AG04450 (cell line): ENCODE results near the gene FBLN7. TPM values are rescaled to one million over a fixed set of nuclear protein-coding genes. Genes with fewer than 3 reads are reported as not detected.
A peak's percentile ranks its signal among the peaks of the same experiment; 100 is the strongest.

Source experiments
- CTCF ChIA-PET: fragments of 300-600, 350-600 bp; formaldehyde crosslinking; extraction: SDS; loops from one replicate; lab custom pipeline; 2022; ENCODE audit warnings: antibody characterized with exemption, inconsistent platforms; lab: Charles Lee
- POLR2A ChIA-PET: fragments of 350-600 bp; formaldehyde crosslinking; extraction: SDS; loops from one replicate; lab custom pipeline; 2021; ENCODE audit warnings: antibody characterized with exemption, inconsistent platforms; lab: Yijun Ruan, JAX
- DNase-seq: peaks from one replicate; pipeline ENCODE4 v3.0.0-alpha.2; 2011; ENCODE audit warnings: low read depth, low spot score
- H3K27ac ChIP-seq: one replicate; pipeline ENCODE4 v1.5.1; 2012; ENCODE audit warnings: low read depth, low read length, control low read depth
- H3K27me3 ChIP-seq: one replicate; pipeline ENCODE4 v1.6.0; 2012; ENCODE audit warnings: low read length; ENCODE audit not compliant: control insufficient read depth, insufficient read depth
- H3K4me3 ChIP-seq: 2 replicates; pipeline ENCODE4 v1.5.1; 2011; ENCODE audit warnings: mild to moderate bottlenecking, low read depth, low read length, control low read depth
- H3K9me3 ChIP-seq: 2 replicates; pipeline ENCODE4 v1.5.1; 2012; ENCODE audit warnings: low read length; ENCODE audit not compliant: control insufficient read depth, insufficient read depth
- polyA plus RNA-seq: library from polyadenylated mRNA; depleted of rRNA; stranded (reverse); fragments of >200 nt; gene quantifications from 2 replicates; pipeline ENCODE4 v1.2.3, GENCODE V29; 2011
- TF ChIP-seq, protein P1 (sequence below): IDR thresholded peaks from 2 replicates; pipeline ENCODE4 v1.5.1; 2011; ENCODE audit warnings: low read depth, low read length, control low read depth, inconsistent platforms

Gene FBLN7
- polyA plus RNA-seq, 1 experiment = 0.22 TPM

DNA sequence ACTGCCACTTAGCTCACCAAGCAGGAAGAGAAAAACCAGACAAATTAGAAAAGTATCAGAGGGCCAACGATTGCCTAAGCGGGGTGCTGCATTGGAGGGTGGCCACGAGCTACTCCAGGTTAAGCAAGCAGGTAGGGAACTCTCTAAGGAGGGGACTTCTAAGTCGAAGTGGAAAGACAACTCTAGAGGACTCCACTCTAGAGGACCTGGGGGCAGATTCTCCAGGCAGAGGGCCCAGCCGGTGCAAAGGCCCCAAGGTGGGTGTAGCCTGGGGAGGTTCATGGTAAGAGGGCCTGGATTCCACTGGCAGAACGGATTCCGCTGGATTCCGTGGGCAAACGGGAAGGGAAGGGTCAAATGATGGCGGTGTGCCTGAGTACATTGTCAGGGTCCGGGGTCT, 12.7 kb downstream of the FBLN7 start:
- POLR2A ChIA-PET = no interaction called here
- H3K4me3 ChIP-seq = no peak overlapping the region
- peak overlapping the region; percentile 73 for H3K27ac ChIP-seq
- TF ChIP-seq, protein P1, sequence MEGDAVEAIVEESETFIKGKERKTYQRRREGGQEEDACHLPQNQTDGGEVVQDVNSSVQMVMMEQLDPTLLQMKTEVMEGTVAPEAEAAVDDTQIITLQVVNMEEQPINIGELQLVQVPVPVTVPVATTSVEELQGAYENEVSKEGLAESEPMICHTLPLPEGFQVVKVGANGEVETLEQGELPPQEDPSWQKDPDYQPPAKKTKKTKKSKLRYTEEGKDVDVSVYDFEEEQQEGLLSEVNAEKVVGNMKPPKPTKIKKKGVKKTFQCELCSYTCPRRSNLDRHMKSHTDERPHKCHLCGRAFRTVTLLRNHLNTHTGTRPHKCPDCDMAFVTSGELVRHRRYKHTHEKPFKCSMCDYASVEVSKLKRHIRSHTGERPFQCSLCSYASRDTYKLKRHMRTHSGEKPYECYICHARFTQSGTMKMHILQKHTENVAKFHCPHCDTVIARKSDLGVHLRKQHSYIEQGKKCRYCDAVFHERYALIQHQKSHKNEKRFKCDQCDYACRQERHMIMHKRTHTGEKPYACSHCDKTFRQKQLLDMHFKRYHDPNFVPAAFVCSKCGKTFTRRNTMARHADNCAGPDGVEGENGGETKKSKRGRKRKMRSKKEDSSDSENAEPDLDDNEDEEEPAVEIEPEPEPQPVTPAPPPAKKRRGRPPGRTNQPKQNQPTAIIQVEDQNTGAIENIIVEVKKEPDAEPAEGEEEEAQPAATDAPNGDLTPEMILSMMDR = no peak
- H3K9me3 ChIP-seq = no peaks in the 10 kb centered on the region; the same call in 1 of the 2 replicates
- DNase-seq = no peak
- no peaks in the 10 kb centered on the region for H3K27me3 ChIP-seq
- CTCF ChIA-PET = no interaction called here

DNA sequence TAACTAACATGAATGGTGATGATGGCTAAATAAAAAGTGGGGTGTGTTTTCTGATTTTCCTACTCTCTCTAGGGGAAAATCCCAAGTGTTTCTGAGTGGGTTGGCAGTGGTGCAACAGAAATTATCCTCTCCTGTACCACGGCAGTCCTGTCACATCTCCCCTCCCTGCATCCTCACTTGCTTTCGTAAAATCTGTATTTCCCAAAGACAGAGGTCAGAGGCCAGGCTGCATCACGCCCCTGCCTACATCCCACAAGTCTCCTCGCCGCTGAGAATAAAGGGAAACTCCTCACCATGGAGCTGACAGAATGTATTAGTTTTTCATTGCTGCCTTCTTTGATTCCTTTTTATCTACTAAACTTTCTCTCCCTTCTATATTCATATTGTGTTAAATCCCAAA, 13.1 kb downstream of the FBLN7 start:
- POLR2A ChIA-PET = no interaction called here
- Histone ChIP-seq H3K27me3 (no peaks in the 10 kb centered on the region), H3K4me3 (no peak overlapping the region), H3K9me3 (no peaks in the 10 kb centered on the region; the same call in 1 of the 2 replicates), H3K27ac (no peak overlapping the region)
- no peak for DNase-seq
- CTCF ChIA-PET = no interaction called here
- TF ChIP-seq, protein P1 = no peak

DNA sequence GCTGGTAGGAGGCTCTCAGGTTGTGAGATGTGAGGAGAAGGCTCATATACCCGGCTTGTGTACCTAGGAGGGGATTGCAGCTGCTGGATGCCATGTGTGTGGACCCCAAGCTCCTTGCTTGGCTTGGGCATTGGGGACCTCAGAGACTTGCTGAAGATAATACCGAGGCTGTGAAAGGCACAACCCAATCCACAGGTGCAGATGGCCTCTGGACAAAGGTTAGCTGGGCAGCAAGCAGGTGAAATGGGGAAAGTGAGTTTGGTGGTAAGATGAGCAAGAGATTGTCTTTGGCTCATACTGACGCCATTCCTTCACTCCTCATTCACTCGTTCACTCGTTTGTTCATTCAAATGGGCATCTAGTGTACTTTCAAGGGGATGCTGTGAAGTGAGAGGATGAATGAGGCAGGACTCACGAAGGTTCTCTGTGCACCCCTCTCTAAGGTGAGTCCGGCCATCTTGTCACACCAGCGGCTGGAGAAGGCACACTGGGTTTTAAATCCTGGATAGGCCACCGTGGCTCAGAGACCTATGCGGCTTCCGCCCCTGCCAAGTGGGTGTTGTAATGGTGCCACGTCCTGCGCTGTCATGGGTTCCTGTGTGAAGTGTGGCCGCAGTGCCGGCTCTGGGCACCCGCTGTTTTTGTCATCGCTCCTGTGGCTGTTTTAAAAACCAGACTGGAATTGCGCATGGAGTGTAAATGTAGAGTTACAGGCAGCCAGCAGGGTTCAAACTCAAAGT, 13.7 kb downstream of the FBLN7 start:
- POLR2A ChIA-PET = no interaction called here
- TF ChIP-seq, protein P1 = no peak
- no peaks in the 10 kb centered on the region; the same call in 1 of the 2 replicates for H3K9me3 ChIP-seq
- CTCF ChIA-PET = no interaction called here
- H3K27ac ChIP-seq = no peak overlapping the region
- H3K27me3 ChIP-seq = no peaks in the 10 kb centered on the region
- no peak overlapping the region for H3K4me3 ChIP-seq
- DNase-seq = no peak

DNA sequence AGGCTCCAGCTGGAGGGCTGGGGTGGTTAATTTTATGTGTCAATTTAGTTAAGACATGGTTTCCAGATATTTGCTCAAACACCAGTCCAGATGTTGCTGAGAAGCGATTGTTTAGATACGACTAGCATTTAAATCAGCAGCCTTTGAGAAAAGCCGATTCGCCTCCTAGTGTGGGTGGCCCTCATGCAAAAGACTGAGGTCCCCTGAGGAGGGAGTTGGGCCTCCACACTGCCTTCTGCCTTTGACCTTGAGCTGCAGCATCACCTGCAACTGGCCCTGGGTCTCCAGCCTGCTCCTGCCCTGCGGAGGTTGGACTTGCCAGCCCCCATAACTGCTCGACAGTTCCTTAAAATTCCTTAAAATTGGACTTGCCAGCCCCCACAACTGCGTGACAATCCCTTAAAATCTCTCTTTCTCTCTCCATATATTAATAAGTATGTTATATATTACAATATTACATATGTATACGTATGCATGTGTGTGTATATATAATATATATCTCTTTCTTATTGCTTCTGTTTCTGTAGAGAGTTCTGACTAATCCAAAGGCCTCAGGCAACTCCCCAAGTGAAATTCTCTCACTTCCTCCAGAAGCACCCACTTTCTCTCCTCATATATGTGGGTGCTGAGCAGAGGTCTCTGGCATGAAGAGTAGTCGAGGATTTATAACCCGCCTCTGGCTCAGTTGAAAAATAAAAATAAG, 14.4 kb downstream of the FBLN7 start:
- no peak overlapping the region for H3K27ac ChIP-seq
- POLR2A ChIA-PET = no interaction called here
- TF ChIP-seq, protein P1 = no peak

DNA sequence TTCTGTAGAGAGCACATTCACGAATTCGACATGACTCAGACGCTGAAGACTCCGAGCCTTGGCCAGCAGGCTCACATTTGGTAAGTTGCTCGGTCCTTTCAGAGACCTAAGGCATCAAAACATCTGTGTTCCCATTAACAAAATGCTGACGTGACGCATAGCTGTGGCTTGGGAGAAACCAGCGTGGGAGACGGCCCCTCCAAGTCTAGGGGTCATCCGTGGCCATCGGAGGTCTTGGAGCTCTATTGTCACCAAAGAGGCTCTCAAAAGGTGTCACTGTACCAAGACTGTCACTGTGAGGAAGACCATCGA, 14.9 kb downstream of the FBLN7 start:
- Histone ChIP-seq H3K9me3 (no peaks in the 10 kb centered on the region; the same call in 1 of the 2 replicates), H3K27me3 (no peaks in the 10 kb centered on the region), H3K4me3 (no peak overlapping the region), H3K27ac (no peak overlapping the region)
- no peak for DNase-seq
- ChIA-PET CTCF (no interaction called here), POLR2A (no interaction called here)
- TF ChIP-seq, protein P1 = no peak

More for the DNA sequence above, 14.4 kb downstream of the FBLN7 start:
- CTCF ChIA-PET = no interaction called here
- Histone ChIP-seq H3K4me3 (no peak overlapping the region), H3K9me3 (no peaks in the 10 kb centered on the region; the same call in 1 of the 2 replicates), H3K27me3 (no peaks in the 10 kb centered on the region)
- DNase-seq = no peak
